MM.1S (cell line): Measurements from ENCODE around the gene ELOVL6.

Source experiments
- DNase-seq: peaks from one replicate; pipeline ENCODE4 v3.0.0-alpha.2; 2015
- H2AFZ ChIP-seq: fragments of 300-600 bp; sonication (generic); 2 replicates; pipeline ENCODE4 v1.6.0; 2016; ENCODE audit warnings: antibody characterized with exemption, low read length
- H3F3A ChIP-seq: fragments of 300-600 bp; sonication (generic); 2 replicates; pipeline ENCODE4 v1.6.1; 2016; ENCODE audit warnings: mild to moderate bottlenecking, antibody characterized with exemption, low read length, moderate library complexity, mixed read lengths; ENCODE audit not compliant: insufficient read depth
- H3K27ac ChIP-seq: fragments of 300-600 bp; sonication (generic); 2 replicates; pipeline ENCODE4 v1.5.1; 2016; ENCODE audit warnings: mild to moderate bottlenecking, low read length
- H3K27me3 ChIP-seq: fragments of 300-600 bp; sonication (generic); replicated peaks from 2 replicates; pipeline ENCODE4 v1.6.0; 2016; ENCODE audit warnings: low read length; ENCODE audit not compliant: insufficient read depth
- H3K36me3 ChIP-seq: fragments of 300-600 bp; sonication (generic); replicated peaks from 2 replicates; pipeline ENCODE4 v1.6.1; 2016; ENCODE audit warnings: mild to moderate bottlenecking, low read length, mixed read lengths; ENCODE audit not compliant: insufficient read depth
- H3K4me1 ChIP-seq: fragments of 300-600 bp; sonication (generic); 2 replicates; pipeline ENCODE4 v1.6.1; 2016; ENCODE audit warnings: low read length, mixed read lengths
- H3K4me2 ChIP-seq: fragments of 300-600 bp; sonication (generic); 2 replicates; pipeline ENCODE4 v1.6.0; 2016; ENCODE audit warnings: low read depth, low read length
- H3K4me3 ChIP-seq: fragments of 300-600 bp; sonication (generic); 2 replicates; pipeline ENCODE4 v1.5.1; 2016; ENCODE audit warnings: low read length, mixed read lengths
- H3K79me2 ChIP-seq: fragments of 300-600 bp; sonication (generic); 2 replicates; pipeline ENCODE4 v1.6.1; 2016; ENCODE audit warnings: mixed run types, low read length, mixed read lengths
- H3K9ac ChIP-seq: fragments of 300-600 bp; sonication (generic); 2 replicates; pipeline ENCODE4 v1.6.1; 2016; ENCODE audit warnings: low read length, mixed read lengths
- H3K9me2 ChIP-seq: fragments of 300-600 bp; sonication (generic); replicated peaks from 2 replicates; pipeline ENCODE4 v1.6.1; 2016; ENCODE audit warnings: mild to moderate bottlenecking, low read length, mixed read lengths; ENCODE audit not compliant: insufficient read depth
- H3K9me3 ChIP-seq: fragments of 300-600 bp; sonication (generic); replicated peaks from 2 replicates; pipeline ENCODE4 v1.6.1; 2016; ENCODE audit warnings: mild to moderate bottlenecking, low read length, mixed read lengths; ENCODE audit not compliant: insufficient read depth
- H4K20me1 ChIP-seq: fragments of 300-600 bp; sonication (generic); 2 replicates; pipeline ENCODE4 v1.6.1; 2016; ENCODE audit warnings: mild to moderate bottlenecking, low read length, moderate library complexity, mixed read lengths; ENCODE audit not compliant: insufficient read depth
- CTCF ChIP-seq: fragments of 300-600 bp; sonication (generic); IDR thresholded peaks from 2 replicates; pipeline ENCODE4 v1.5.1; 2016; ENCODE audit warnings: antibody characterized with exemption, low read length, mixed read lengths
- EZH2 ChIP-seq: fragments of 300-600 bp; sonication (generic); optimal IDR thresholded peaks from 2 replicates; pipeline ENCODE3; 2017; ENCODE audit warnings: low read depth, mild to moderate bottlenecking, antibody characterized with exemption, low read length, mixed read lengths
- EZH2phosphoT487 ChIP-seq: fragments of 300-600 bp; sonication (generic); IDR thresholded peaks from 2 replicates; pipeline ENCODE4 v1.6.1; 2018; ENCODE audit warnings: antibody characterized with exemption, low read length

The ELOVL6 gene

DNA sequence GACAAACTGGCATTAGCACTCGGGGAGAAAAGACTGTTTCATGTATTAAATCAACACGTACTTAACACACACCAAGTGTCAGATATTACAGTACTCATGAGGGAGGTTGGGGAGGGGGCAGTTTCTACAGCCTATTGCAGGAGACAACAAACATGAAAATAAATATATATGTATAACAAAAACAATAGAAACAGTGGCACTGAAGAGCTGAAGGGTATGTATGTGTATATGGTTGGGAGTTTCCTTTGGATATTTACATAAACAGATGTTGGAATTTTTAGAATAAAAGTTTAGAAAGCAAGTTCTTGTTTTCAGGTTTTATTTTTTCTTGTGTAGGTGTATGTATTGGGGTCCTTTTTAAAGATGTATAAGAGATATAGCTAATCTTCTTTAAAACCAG lies 133.5 kb downstream of the ELOVL6 start:
- Histone ChIP-seq H3K27me3 (no peaks in the 10 kb centered on the region), H2AFZ (no peak overlapping the region), H3K9me2 (no peaks in the 10 kb centered on the region), H3K9me3 (no peaks in the 10 kb centered on the region), H3K36me3 (no peaks in the 10 kb centered on the region), H3K4me3 (no peak overlapping the region), H3K27ac (no peak overlapping the region), H3K4me1 (peaks cover 14% of the 10 kb centered on the region), H3K4me2 (no peak overlapping the region), H4K20me1 (no peaks in the 10 kb centered on the region), H3K79me2 (no peaks in the 10 kb centered on the region), H3F3A (peaks cover 10% of the 10 kb centered on the region), H3K9ac (no peak overlapping the region)
- no peak for DNase-seq
- TF ChIP-seq CTCF: no peak
- no peak for TF ChIP-seq EZH2phosphoT487
- TF ChIP-seq EZH2: no peak

DNA sequence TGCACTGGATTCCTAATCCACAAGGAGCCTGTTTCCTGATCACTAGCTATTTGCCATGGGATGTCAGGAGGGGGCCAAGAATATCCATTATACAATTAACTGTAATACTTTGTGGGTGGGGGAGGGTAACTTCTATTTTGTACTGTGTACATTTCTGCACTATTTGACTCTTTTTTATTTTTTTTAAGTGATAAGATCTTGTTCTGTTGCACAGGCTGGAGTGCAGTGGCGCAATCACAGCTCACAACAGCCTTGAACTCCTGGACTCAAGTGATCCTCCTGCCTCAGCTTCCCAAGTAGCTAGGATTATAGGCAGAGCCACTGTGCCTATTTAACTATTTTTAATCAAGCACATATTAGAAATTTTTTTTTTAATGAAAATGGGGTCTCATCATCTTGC lies 134.1 kb downstream of the ELOVL6 start:
- DNase-seq: no peak
- no peaks in the 10 kb centered on the region for H3K9me3 ChIP-seq
- no peaks in the 10 kb centered on the region for H3K27me3 ChIP-seq
- no peak overlapping the region for H2AFZ ChIP-seq
- H3K36me3 ChIP-seq: no peaks in the 10 kb centered on the region
- H3K9ac ChIP-seq: no peak overlapping the region
- no peaks in the 10 kb centered on the region for H3K79me2 ChIP-seq
- no peak for TF ChIP-seq EZH2
- H3K4me3 ChIP-seq: no peak overlapping the region
- no peak overlapping the region for H3K27ac ChIP-seq
- peaks cover 16% of the 10 kb centered on the region for H3K4me1 ChIP-seq
- H3K9me2 ChIP-seq: no peaks in the 10 kb centered on the region
- peaks cover 15% of the 10 kb centered on the region for H3F3A ChIP-seq
- no peaks in the 10 kb centered on the region for H4K20me1 ChIP-seq
- no peak overlapping the region for H3K4me2 ChIP-seq

GRCh38 chr4:110062166-110062565 lies 136.2 kb downstream of the ELOVL6 start:
- Histone ChIP-seq H3K4me1 (peaks cover 29% of the 10 kb centered on the region), H3K4me3 (no peak overlapping the region), H3K27ac (no peak overlapping the region), H4K20me1 (no peaks in the 10 kb centered on the region), H3K79me2 (no peaks in the 10 kb centered on the region), H2AFZ (no peak overlapping the region), H3K9me2 (no peaks in the 10 kb centered on the region), H3K9me3 (no peaks in the 10 kb centered on the region), H3K27me3 (no peaks in the 10 kb centered on the region), H3F3A (peaks cover 21% of the 10 kb centered on the region), H3K9ac (no peak overlapping the region), H3K36me3 (no peaks in the 10 kb centered on the region), H3K4me2 (no peak overlapping the region)
- no peak for TF ChIP-seq EZH2phosphoT487
- TF ChIP-seq CTCF: no peak
- no peak for TF ChIP-seq EZH2
- DNase-seq: no peak

DNA sequence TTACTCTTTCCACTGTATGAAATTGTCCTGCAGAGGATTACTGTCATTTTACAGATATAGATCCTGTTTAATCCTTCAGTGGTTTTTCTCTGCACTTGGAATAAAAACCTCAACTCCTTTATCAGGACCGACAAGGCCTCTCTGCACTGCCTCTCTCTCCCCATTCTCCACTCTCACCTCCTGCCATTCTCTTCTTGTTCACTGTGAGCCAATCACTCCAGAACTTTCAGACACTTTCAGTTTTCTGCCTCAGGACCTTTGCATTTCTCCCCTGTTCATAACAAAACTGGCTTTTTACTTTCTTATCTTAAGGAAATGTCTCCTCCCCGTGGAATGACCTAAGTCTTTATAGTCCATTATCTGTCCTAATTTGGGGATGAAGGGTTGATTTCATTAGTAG lies 137.3 kb downstream of the ELOVL6 start:
- Histone ChIP-seq H3K9ac (no peak overlapping the region), H3F3A (peaks cover 21% of the 10 kb centered on the region), H3K4me1 (peaks cover 38% of the 10 kb centered on the region), H3K4me2 (no peak overlapping the region), H3K36me3 (no peaks in the 10 kb centered on the region), H3K27ac (no peak overlapping the region), H2AFZ (no peak overlapping the region), H3K9me3 (no peaks in the 10 kb centered on the region), H3K79me2 (no peaks in the 10 kb centered on the region), H3K4me3 (no peak overlapping the region), H3K27me3 (no peaks in the 10 kb centered on the region), H4K20me1 (no peaks in the 10 kb centered on the region), H3K9me2 (no peaks in the 10 kb centered on the region)
- DNase-seq: no peak
- TF ChIP-seq CTCF (no peak), EZH2phosphoT487 (no peak), EZH2 (no peak)
